ENCODE results near the gene RDH5. TPM values are rescaled to one million over a fixed set of nuclear protein-coding genes. Genes with fewer than 3 reads are reported as not detected.
"Not testable (repeated sequence)": the region's sequence is repeated elsewhere in the genome, so short reads cannot be mapped to it uniquely, and the experiment has no call there.

RDH5 gene
- total RNA-seq, 1 donor from 2014 or later, result 3.6 TPM

DNA sequence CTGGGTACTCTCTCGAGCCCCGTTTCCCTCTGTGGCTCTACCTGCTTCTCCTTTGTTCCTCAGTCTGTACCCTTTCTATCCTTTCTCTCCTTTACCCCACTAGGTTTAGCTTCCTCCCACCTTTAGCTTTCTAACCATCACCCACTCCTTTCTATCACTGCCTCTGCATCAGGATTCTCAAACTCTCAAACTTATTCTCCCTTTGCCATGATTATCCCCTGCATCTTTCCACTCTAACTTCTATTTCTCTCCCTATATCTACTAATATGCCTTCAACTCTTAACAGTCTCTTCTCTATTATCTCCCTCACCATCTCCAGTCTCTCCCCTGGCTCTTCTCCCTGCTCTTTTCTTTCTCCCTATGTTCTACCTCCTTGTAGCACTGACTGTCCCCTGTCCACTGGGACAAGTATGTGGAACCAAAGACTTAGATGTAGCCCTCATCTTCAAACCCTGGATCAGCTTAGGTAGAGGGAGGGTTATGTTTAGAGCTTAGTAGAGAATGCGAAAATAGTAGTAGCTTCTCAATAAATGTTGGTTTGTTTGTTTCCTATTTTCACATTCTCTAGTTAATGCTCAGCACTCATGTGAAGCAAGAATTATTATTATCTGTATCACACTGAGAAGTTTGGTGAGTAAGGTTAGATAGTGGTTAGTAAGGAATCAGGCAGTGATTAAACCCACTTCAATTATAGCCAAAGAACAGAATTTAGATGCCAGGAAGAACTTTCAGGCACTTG, 26.1 kb downstream of the RDH5 start:
- Histone ChIP-seq H3K4me3 (ENCODE audit: low read depth, low read length) (no peak overlapping the region), H3K36me3 (ENCODE audit: control insufficient read depth, insufficient read depth, low read length) (peaks cover under 1% of the 10 kb centered on the region), H3K27me3 (ENCODE audit: control insufficient read depth, insufficient read depth, low read length) (no peaks in the 10 kb centered on the region)
- no peak for DNase-seq (ENCODE audit: low read depth)
- TF ChIP-seq, protein P1, sequence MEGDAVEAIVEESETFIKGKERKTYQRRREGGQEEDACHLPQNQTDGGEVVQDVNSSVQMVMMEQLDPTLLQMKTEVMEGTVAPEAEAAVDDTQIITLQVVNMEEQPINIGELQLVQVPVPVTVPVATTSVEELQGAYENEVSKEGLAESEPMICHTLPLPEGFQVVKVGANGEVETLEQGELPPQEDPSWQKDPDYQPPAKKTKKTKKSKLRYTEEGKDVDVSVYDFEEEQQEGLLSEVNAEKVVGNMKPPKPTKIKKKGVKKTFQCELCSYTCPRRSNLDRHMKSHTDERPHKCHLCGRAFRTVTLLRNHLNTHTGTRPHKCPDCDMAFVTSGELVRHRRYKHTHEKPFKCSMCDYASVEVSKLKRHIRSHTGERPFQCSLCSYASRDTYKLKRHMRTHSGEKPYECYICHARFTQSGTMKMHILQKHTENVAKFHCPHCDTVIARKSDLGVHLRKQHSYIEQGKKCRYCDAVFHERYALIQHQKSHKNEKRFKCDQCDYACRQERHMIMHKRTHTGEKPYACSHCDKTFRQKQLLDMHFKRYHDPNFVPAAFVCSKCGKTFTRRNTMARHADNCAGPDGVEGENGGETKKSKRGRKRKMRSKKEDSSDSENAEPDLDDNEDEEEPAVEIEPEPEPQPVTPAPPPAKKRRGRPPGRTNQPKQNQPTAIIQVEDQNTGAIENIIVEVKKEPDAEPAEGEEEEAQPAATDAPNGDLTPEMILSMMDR (IDR thresholded peaks at IDR 0.05; ENCODE audit: insufficient read depth, low read length, poor library complexity, severe bottlenecking), result no peak

DNA sequence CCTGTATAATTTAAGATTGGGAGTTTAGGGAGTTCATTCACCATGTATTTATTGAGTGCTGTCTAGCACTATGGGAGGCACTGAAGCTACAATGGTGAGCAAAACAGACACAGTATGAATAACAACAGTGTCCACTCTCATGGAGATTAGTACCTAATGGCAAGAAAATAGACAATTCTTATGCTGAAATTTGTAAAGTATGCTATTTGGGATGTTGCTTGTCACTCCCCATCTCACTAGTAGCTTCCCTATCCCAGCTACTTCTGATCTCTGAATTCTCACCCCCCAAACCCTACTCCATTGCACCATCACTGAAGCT, 26.7 kb downstream of the RDH5 start:
- no peak overlapping the region for H3K4me3 ChIP-seq (ENCODE audit: low read depth, low read length)
- no peaks in the 10 kb centered on the region for H3K27me3 ChIP-seq (ENCODE audit: control insufficient read depth, insufficient read depth, low read length)
- TF ChIP-seq, protein P1 (IDR thresholded peaks at IDR 0.05; ENCODE audit: insufficient read depth, low read length, poor library complexity, severe bottlenecking), result no peak
- H3K36me3 ChIP-seq (ENCODE audit: control insufficient read depth, insufficient read depth, low read length), result peaks cover 1% of the 10 kb centered on the region
- no peak for DNase-seq (ENCODE audit: low read depth)

DNA sequence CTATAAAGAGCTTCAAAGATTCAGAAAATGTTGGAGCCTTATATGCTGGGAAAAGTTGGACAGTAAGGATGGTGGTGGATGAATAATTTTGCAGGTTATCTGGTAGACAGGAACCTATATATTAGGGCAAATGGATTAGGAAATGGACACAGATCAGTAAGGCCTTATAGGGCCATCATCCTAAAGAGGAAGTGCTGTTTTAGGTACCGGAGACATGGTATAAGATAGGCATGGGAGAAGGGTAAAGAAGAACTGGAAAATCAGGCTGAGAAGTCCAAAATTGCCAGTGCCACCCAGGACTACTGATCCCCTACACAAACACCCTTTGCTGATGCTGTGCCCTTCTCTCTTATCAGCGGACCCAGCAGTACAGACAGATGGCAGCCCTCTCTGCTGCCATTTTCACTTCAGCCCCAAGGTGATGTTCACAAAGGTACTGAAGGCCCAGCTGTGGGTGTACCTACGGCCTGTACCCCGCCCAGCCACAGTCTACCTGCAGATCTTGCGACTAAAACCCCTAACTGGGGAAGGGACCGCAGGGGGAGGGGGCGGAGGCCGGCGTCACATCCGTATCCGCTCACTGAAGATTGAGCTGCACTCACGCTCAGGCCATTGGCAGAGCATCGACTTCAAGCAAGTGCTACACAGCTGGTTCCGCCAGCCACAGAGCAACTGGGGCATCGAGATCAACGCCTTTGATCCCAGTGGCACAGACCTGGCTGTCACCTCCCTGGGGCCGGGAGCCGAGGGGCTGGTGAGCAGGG, 28.2 kb downstream of the RDH5 start:
- Histone ChIP-seq H3K36me3 (ENCODE audit: control insufficient read depth, insufficient read depth, low read length) (peaks cover 3% of the 10 kb centered on the region), H3K4me3 (ENCODE audit: low read depth, low read length) (no peak overlapping the region), H3K27me3 (ENCODE audit: control insufficient read depth, insufficient read depth, low read length) (no peaks in the 10 kb centered on the region)
- no peak for DNase-seq (ENCODE audit: low read depth)
- TF ChIP-seq, protein P1 (IDR thresholded peaks at IDR 0.05; ENCODE audit: insufficient read depth, low read length, poor library complexity, severe bottlenecking), result no peak

DNA sequence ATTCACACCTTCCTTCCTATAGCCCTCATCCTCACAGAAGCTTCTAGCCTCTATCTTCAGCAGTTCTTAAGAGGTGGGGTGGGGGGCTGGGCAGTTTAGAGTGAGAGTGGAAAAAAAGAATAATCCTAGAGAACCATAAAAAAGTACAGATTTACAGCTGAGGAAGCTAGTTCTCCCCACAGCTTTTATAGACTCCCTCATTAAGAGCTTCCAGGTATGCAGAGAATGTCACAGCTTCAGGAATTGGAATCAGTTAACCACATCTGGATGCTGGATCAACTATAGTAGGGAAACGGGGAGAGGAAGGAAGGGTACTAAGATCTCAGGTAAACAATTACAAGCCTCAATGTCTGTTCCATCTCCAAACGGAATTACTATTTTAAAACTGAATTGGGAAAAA, 35.1 kb downstream of the RDH5 start:
- TF ChIP-seq, protein P1 (IDR thresholded peaks at IDR 0.05; ENCODE audit: insufficient read depth, low read length, poor library complexity, severe bottlenecking), result no peak
- DNase-seq (ENCODE audit: low read depth), result no peak
- no peak overlapping the region for H3K4me3 ChIP-seq (ENCODE audit: low read depth, low read length)
- H3K36me3 ChIP-seq (ENCODE audit: control insufficient read depth, insufficient read depth, low read length), result peaks cover 3% of the 10 kb centered on the region
- H3K27me3 ChIP-seq (ENCODE audit: control insufficient read depth, insufficient read depth, low read length), result no peaks in the 10 kb centered on the region

DNA sequence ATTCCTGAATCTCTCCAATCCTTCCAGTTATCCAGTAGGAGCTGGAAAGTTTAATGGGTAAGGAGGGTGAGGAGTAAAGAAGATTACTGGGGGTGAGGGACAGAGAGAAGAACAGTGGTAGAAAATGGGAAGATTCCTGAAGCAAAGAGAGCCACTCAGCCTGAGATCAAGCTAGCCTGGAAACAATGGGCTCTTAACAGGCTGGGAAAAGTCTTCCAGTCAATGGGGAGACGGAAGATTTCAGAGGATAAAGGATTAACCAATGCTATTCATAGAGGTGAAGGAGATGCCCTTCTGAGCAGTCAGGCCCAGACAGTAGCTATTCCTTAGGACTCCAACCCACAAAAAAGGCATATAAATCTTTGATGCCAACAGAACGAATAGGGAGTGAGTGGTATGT, 37.5 kb downstream of the RDH5 start:
- no peak for DNase-seq (ENCODE audit: low read depth)
- no peaks in the 10 kb centered on the region for H3K27me3 ChIP-seq (ENCODE audit: control insufficient read depth, insufficient read depth, low read length)
- H3K4me3 ChIP-seq (ENCODE audit: low read depth, low read length), result no peak overlapping the region
- peaks cover 1% of the 10 kb centered on the region for H3K36me3 ChIP-seq (ENCODE audit: control insufficient read depth, insufficient read depth, low read length)
- TF ChIP-seq, protein P1 (IDR thresholded peaks at IDR 0.05; ENCODE audit: insufficient read depth, low read length, poor library complexity, severe bottlenecking), result no peak

DNA sequence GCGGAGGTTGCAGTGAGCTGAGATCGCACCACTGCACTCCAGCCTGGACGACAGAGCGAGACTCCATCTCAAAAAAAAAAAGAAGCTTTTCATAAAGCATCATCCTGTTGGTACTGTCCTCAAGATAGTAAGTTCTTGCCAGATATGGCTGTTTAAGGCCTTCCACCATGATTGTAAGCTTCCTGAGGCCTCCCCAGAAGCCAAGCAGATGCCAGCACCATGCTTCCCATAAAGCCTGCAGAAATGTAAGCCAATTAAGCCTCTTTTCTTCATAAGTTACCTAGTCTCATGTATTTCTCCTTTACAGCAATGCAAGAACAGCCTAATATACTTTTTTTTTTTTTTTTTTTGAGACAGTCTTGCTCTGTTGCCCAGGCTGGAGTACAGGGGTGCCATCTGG, 38.4 kb downstream of the RDH5 start:
- DNase-seq (ENCODE audit: low read depth); H3K27me3 ChIP-seq (ENCODE audit: control insufficient read depth, insufficient read depth, low read length); H3K36me3 ChIP-seq (ENCODE audit: control insufficient read depth, insufficient read depth, low read length); H3K4me3 ChIP-seq (ENCODE audit: low read depth, low read length): not testable (repeated sequence)

All from kidney epithelial cell (primary cell).